GM08714 (cell line): ENCODE measurements around the gene CD3G.

Experiments used
- H3K4me3 ChIP-seq: fragments of 200-500 bp; sonication (Bioruptor generic); 2 replicates; pipeline ENCODE4 v1.5.1; 2014; ENCODE audit warnings: mild to moderate bottlenecking, low read length, inconsistent platforms
- ZNF274 ChIP-seq: IDR thresholded peaks from 2 replicates; pipeline ENCODE4 v1.6.1; 2012; ENCODE audit warnings: mild to moderate bottlenecking, low read depth, low read length

Gene CD3G

DNA sequence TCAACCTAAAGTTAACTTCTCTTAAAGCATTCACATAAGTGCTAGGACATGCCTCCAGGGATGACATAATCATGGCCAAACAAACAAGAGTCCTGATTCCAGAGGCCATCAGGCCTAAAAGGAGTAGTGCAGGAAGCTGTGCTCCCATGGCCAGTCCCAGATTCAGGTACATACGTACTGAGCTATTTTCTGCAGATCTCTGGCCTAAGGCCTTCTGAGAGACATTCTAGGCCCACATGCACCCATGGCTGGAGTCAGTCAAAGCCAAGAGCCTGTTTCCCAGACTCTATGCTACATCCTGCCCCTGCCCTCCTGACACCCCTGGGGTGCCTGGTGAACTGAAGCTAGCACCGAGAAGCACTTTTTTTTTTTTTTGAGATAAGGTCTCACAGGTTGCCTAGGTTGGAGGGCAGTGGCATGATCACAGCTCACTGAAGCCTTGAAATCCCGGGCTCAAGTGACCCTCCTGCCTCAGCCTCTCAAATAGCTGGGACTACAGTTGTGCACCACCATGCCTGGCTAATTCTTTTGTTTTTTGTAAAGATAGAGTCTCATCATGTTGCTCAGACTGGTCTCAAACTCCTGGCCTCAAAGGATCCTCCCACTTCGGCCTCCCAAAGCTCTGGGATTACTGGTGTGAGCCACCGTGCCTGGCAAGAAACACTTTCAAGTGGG, 2.2 kb upstream of the CD3G start:
- H3K4me3 ChIP-seq = no peak overlapping the region
- TF ChIP-seq ZNF274 = no peak

GRCh38 chr11:118342503-118343161, 1.5 kb upstream of the CD3G start, which contains the start of gene CD3D:
Gene CD3D (minus strand): TSS chr11:118342705. CDS start chr11:118342607, 98 bp downstream.
- no peak within 1 kb of the TSS for H3K4me3 ChIP-seq
- no peak for TF ChIP-seq ZNF274

- no peak overlapping the region for H3K4me3 ChIP-seq
- no peak for TF ChIP-seq ZNF274
Measured at GRCh38 chr11:118343248-118343647, 896 bp upstream of the CD3G start.

GRCh38 chr11:118349475-118349874, 5.3 kb downstream of the CD3G start:
- no peak for TF ChIP-seq ZNF274
- H3K4me3 ChIP-seq = no peak overlapping the region

GRCh38 chr11:118353084-118353710, 9.1 kb downstream of the CD3G start:
- no peak overlapping the region for H3K4me3 ChIP-seq

GRCh38 chr11:118358071-118358470, 13.9 kb downstream of the CD3G start:
- TF ChIP-seq ZNF274 = no peak
- no peak overlapping the region for H3K4me3 ChIP-seq

More at GRCh38 chr11:118353084-118353710, 9.1 kb downstream of the CD3G start:
- TF ChIP-seq ZNF274 = no peak

GRCh38 chr11:118359295-118359958, 15.3 kb downstream of the CD3G start, which contains the start of gene UBE4A:
Gene UBE4A (plus strand): TSS chr11:118359600. CDS start chr11:118365081, 5,481 bp downstream.
- TF ChIP-seq ZNF274 = no peak
- peak within 1 kb of the TSS; percentile 99 for H3K4me3 ChIP-seq

- H3K4me3 ChIP-seq = no peak overlapping the region
- TF ChIP-seq ZNF274 = no peak
Measured at GRCh38 chr11:118364956-118365615, 20.9 kb downstream of the CD3G start.

DNA sequence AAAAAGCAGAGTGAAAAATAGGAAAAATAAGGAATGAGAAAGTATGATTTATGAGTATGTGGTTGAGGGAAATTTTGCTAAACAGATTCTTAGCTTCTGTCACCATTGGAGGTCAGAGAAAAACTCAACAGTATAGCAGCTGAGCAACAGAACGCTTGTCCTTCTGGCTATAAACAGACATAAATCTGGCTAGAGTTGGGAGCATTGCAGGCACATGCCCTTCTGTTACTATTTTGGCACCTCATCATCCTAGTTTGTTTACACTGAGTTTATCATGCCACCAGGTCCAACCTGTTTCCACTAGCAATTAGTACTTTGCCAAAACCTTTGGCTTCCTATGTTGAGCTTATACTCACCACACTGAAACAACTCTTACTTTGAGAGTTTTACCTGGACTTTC, 22.1 kb downstream of the CD3G start:
- TF ChIP-seq ZNF274 = no peak
- H3K4me3 ChIP-seq = no peak overlapping the region

DNA sequence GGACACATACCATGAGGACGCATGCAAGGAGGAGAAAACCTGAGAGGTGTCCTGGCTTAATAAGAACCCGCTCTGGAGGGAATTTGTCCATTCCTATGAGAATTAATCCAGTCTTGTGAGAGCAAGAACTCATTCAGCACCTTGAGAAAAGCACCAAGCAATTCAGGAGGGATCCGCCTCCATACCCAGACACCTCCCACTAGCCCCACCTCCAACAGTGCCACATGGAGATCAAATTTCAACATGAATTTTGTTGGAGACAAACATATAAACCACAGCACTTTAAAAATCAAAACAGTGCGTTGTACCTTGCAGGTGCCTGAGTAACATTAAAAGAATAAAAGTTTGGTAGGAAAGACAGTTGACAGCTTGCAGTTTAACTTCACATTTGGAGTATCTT, 26.6 kb downstream of the CD3G start:
- no peak overlapping the region for H3K4me3 ChIP-seq
- no peak for TF ChIP-seq ZNF274

DNA sequence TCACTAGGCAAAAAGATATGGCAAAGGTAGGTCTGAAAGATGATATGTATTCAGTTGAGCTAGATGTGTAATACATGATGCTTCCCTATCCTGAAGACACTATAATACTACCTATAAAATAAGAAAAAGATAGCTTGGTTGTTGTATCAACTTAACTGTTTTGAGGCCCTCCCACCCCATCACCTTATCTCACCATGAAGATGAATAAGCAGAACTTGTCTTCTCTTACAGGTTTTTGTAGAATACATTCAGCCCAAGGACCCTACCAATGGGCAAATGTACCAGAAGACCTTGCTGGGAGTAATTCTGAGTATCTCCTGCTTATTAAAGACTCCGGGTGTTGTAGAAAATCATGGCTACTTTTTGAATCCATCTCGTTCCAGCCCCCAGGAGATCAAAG, 29.1 kb downstream of the CD3G start:
- H3K4me3 ChIP-seq = no peak overlapping the region
- no peak for TF ChIP-seq ZNF274

GRCh38 chr11:118373871-118374270, 29.7 kb downstream of the CD3G start:
- H3K4me3 ChIP-seq = no peak overlapping the region
- no peak for TF ChIP-seq ZNF274

- no peak for TF ChIP-seq ZNF274
Measured at GRCh38 chr11:118374729-118375128, 30.6 kb downstream of the CD3G start.

GRCh38 chr11:118375978-118376377, 31.8 kb downstream of the CD3G start:
- no peak for TF ChIP-seq ZNF274
- H3K4me3 ChIP-seq = no peak overlapping the region

More at GRCh38 chr11:118374729-118375128, 30.6 kb downstream of the CD3G start:
- no peak overlapping the region for H3K4me3 ChIP-seq

GRCh38 chr11:118379497-118379896, 35.4 kb downstream of the CD3G start:
- no peak overlapping the region for H3K4me3 ChIP-seq
- TF ChIP-seq ZNF274 = no peak
